Spleen (tissue), 7 donors: ENCODE data around the gene ELAVL2.

Source experiments
- CTCF ChIP-seq, 11 experiments: fragments of 200-600 bp in 7 of 11; fragments of 450-650 bp in 4 of 11; sonication (generic) in 4 of 11; IDR thresholded peaks in 8 of 11; conservative IDR thresholded peaks in 3 of 11; 1 replicate in 7 of 11; 2 replicates in 4 of 11; pipeline versions ENCODE4 v1.4.0 to v1.8.0; 2016 to 2021; ENCODE audit warnings: antibody characterized with exemption in 11 of 11, inconsistent platforms in 4 of 11, mild to moderate bottlenecking in 1 of 11
- POLR2A ChIP-seq, 3 donors: fragments of 450-650 bp; IDR thresholded peaks; one replicate each; pipeline ENCODE4 v1.5.1; 2017; ENCODE audit warnings: antibody characterized with exemption in 3 of 3, mild to moderate bottlenecking in 1 of 3
- POLR2AphosphoS5 ChIP-seq, 3 donors: sonication (generic); formaldehyde crosslinking; IDR thresholded peaks; one replicate each; pipeline ENCODE4 v1.5.1; 2017; ENCODE audit warnings: antibody characterized with exemption in 3 of 3
- donor health status: DM: no; HTN: no; CAD: no; lungs with moderate emphysema.
- donor health status: DM: no; HTN: no; CAD: no.
- donor health status: DM: no; HTN: no; CAD: no.

GRCh38 chr9:23728736-23729135 lies 97.3 kb downstream of the ELAVL2 start:
- TF ChIP-seq CTCF (IDR thresholded peaks at IDR 0.05 in 8 of 11, conservative IDR thresholded peaks at IDR 0.05 in 3 of 11): no peak
- TF ChIP-seq POLR2AphosphoS5 (IDR thresholded peaks at IDR 0.05): no peak
- no peak for TF ChIP-seq POLR2A (IDR thresholded peaks at IDR 0.05)
